OCI-LY1 (cell line): ENCODE results near the gene TXNDC16.

Experiments
- H2AFZ ChIP-seq: fragments of 200-600 bp; sonication (generic), shearing (Covaris generic); 2 replicates; pipeline ENCODE4 v1.6.0; 2014; ENCODE audit warnings: antibody characterized with exemption, mild to moderate bottlenecking, low read length
- H3F3A ChIP-seq: fragments of 200-600 bp; sonication (generic), shearing (Covaris generic); 2 replicates; pipeline ENCODE4 v1.6.0; 2014; ENCODE audit warnings: mild to moderate bottlenecking, antibody characterized with exemption, low read length, moderate library complexity; ENCODE audit not compliant: insufficient read depth
- H3K27ac ChIP-seq: fragments of 200-600 bp; sonication (generic); 2 replicates; pipeline ENCODE4 v1.5.1; 2014; ENCODE audit warnings: low read length, mixed run types, mild to moderate bottlenecking, low read depth; ENCODE audit not compliant: poor library complexity, severe bottlenecking
- H3K27me3 ChIP-seq: fragments of 200-600 bp; sonication (generic); 2 replicates; pipeline ENCODE4 v1.6.0; 2014; ENCODE audit warnings: antibody characterized with exemption, mild to moderate bottlenecking, low read length, moderate library complexity; ENCODE audit not compliant: insufficient read depth
- H3K36me3 ChIP-seq: fragments of 200-600 bp; sonication (generic); 2 replicates; pipeline ENCODE4 v1.6.1; 2014; ENCODE audit warnings: mild to moderate bottlenecking, antibody characterized with exemption, low read length, moderate library complexity, mixed read lengths; ENCODE audit not compliant: insufficient read depth
- H3K4me1 ChIP-seq: fragments of 200-600 bp; sonication (generic); 2 replicates; pipeline ENCODE4 v1.5.1; 2014; ENCODE audit warnings: mild to moderate bottlenecking, low read length, moderate library complexity; ENCODE audit not compliant: insufficient read depth, severe bottlenecking
- H3K4me2 ChIP-seq: fragments of 200-600 bp; sonication (generic), shearing (Covaris generic); 2 replicates; pipeline ENCODE4 v1.6.1; 2014; ENCODE audit warnings: low read length
- H3K4me3 ChIP-seq: fragments of 200-600 bp; sonication (generic); 2 replicates; pipeline ENCODE4 v1.5.1; 2014; ENCODE audit warnings: low read length, low read depth, mild to moderate bottlenecking, mixed read lengths; ENCODE audit not compliant: poor library complexity, severe bottlenecking
- H3K79me2 ChIP-seq: fragments of 200-600 bp; shearing (Covaris generic); 2 replicates; pipeline ENCODE4 v1.6.1; 2016; ENCODE audit warnings: mixed run types, low read length, mixed read lengths; ENCODE audit not compliant: insufficient read depth
- H3K9ac ChIP-seq: fragments of 200-600 bp; sonication (generic), shearing (Covaris generic); 2 replicates; pipeline ENCODE4 v1.6.1; 2014; ENCODE audit warnings: mild to moderate bottlenecking, low read length, mixed read lengths
- H3K9me2 ChIP-seq: fragments of 200-600 bp; sonication (generic), shearing (Covaris generic); 2 replicates; pipeline ENCODE4 v1.6.1; 2014; ENCODE audit warnings: low read depth, mild to moderate bottlenecking, low read length, mixed read lengths
- H3K9me3 ChIP-seq: fragments of 200-600 bp; shearing (Covaris generic); 2 replicates; pipeline ENCODE4 v1.6.1; 2014; ENCODE audit warnings: low read length, mixed read lengths
- H4K20me1 ChIP-seq: fragments of 200-600 bp; sonication (generic), shearing (Covaris generic); 2 replicates; pipeline ENCODE4 v1.6.0; 2016; ENCODE audit warnings: mild to moderate bottlenecking, low read length; ENCODE audit not compliant: insufficient read depth
- CTCF ChIP-seq: fragments of 200-600 bp; sonication (generic), shearing (Covaris generic); IDR thresholded peaks from 2 replicates; pipeline ENCODE4 v1.5.1; 2017; ENCODE audit warnings: mild to moderate bottlenecking, antibody characterized with exemption, low read length, moderate library complexity, mixed read lengths
- EZH2 ChIP-seq: fragments of 200-600 bp; sonication (generic), shearing (Covaris generic); IDR thresholded peaks from 2 replicates; pipeline ENCODE4 v1.8.0; 2017; ENCODE audit warnings: borderline replicate concordance, mixed run types, mild to moderate bottlenecking, antibody characterized with exemption, low read length, moderate library complexity, mixed read lengths

TXNDC16 gene

GRCh38 chr14:52596861-52597260, 44.6 kb upstream of the TXNDC16 start:
- H3F3A ChIP-seq: no peaks in the 10 kb centered on the region
- peaks cover under 1% of the 10 kb centered on the region for H3K4me1 ChIP-seq
- no peak overlapping the region for H3K27ac ChIP-seq
- H3K4me3 ChIP-seq: no peak overlapping the region
- no peaks in the 10 kb centered on the region for H3K9me3 ChIP-seq
- H3K9me2 ChIP-seq: no peaks in the 10 kb centered on the region
- H4K20me1 ChIP-seq: no peaks in the 10 kb centered on the region
- no peak overlapping the region for H3K9ac ChIP-seq
- no peak for TF ChIP-seq EZH2
- TF ChIP-seq CTCF: no peak
- H3K27me3 ChIP-seq: no peaks in the 10 kb centered on the region
- no peak overlapping the region for H2AFZ ChIP-seq
- no peaks in the 10 kb centered on the region for H3K79me2 ChIP-seq
- H3K4me2 ChIP-seq: no peak overlapping the region
- H3K36me3 ChIP-seq: no peaks in the 10 kb centered on the region

GRCh38 chr14:52596320-52596719, 44.0 kb upstream of the TXNDC16 start:
- H3K9ac ChIP-seq: no peak overlapping the region
- no peak overlapping the region for H3K27ac ChIP-seq
- H3K4me2 ChIP-seq: no peak overlapping the region
- H3K9me3 ChIP-seq: no peaks in the 10 kb centered on the region
- H3K36me3 ChIP-seq: no peaks in the 10 kb centered on the region
- no peaks in the 10 kb centered on the region for H3K9me2 ChIP-seq
- H4K20me1 ChIP-seq: no peaks in the 10 kb centered on the region
- H3K79me2 ChIP-seq: no peaks in the 10 kb centered on the region
- no peak overlapping the region for H2AFZ ChIP-seq
- no peak overlapping the region for H3K4me3 ChIP-seq
- no peaks in the 10 kb centered on the region for H3K4me1 ChIP-seq
- H3K27me3 ChIP-seq: no peaks in the 10 kb centered on the region
- no peaks in the 10 kb centered on the region for H3F3A ChIP-seq
- TF ChIP-seq CTCF: no peak
- TF ChIP-seq EZH2: no peak

- no peaks in the 10 kb centered on the region for H4K20me1 ChIP-seq
- no peak overlapping the region for H3K4me2 ChIP-seq
- H2AFZ ChIP-seq: no peak overlapping the region
- TF ChIP-seq EZH2: no peak
- no peak for TF ChIP-seq CTCF
- H3K4me3 ChIP-seq: no peak overlapping the region
- no peak overlapping the region for H3K9ac ChIP-seq
- no peak overlapping the region for H3K27ac ChIP-seq
- H3K79me2 ChIP-seq: no peaks in the 10 kb centered on the region
- H3K27me3 ChIP-seq: no peaks in the 10 kb centered on the region
- H3K4me1 ChIP-seq: no peaks in the 10 kb centered on the region
- no peaks in the 10 kb centered on the region for H3K9me3 ChIP-seq
- no peaks in the 10 kb centered on the region for H3K36me3 ChIP-seq
- no peaks in the 10 kb centered on the region for H3F3A ChIP-seq
- H3K9me2 ChIP-seq: no peaks in the 10 kb centered on the region
Measured at GRCh38 chr14:52590318-52590717, 38.0 kb upstream of the TXNDC16 start.
